ENCODE measurements around the gene TAS1R3.
A peak's percentile ranks its signal among the peaks of the same experiment; 100 is the strongest.

Gene TAS1R3

DNA sequence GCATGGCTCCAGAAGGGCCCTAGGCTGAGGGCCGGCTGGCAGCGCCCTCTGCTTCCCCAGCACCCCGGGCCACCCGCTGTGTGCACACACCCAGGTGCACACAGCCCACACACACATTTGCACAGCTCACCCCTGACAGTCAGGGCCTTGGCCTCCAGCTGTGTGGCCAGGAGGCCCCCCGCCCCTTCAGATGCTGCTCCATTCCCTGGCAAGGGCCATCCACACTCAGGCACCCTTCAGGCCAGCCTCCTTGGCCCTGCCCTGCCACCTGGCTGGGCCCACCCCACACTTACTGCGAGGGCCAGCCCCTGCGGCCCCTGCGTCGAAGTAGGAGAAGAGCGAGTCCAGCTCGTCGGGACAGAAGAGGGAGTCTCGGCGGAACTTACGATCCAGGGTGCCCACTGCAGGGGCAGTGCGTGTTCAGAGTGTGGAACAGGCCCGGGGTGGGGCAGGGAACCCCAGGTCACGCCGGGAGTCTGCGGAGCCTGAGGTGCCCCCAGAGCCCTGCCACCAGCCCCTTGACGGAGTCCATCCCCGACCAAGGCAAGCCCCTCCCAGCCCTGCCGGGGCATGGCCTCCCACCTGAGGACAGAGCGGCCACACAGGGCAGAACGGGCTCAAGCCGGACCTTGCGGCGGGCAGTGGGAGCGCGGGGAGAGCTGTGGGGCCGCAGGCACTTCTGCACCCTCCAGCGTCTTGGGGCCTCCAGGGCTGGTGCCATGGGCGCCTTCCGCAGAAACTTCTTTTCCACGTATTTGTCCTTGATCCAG is 35.7 kb upstream of the TAS1R3 start:
- DNase-seq: no peak

DNA sequence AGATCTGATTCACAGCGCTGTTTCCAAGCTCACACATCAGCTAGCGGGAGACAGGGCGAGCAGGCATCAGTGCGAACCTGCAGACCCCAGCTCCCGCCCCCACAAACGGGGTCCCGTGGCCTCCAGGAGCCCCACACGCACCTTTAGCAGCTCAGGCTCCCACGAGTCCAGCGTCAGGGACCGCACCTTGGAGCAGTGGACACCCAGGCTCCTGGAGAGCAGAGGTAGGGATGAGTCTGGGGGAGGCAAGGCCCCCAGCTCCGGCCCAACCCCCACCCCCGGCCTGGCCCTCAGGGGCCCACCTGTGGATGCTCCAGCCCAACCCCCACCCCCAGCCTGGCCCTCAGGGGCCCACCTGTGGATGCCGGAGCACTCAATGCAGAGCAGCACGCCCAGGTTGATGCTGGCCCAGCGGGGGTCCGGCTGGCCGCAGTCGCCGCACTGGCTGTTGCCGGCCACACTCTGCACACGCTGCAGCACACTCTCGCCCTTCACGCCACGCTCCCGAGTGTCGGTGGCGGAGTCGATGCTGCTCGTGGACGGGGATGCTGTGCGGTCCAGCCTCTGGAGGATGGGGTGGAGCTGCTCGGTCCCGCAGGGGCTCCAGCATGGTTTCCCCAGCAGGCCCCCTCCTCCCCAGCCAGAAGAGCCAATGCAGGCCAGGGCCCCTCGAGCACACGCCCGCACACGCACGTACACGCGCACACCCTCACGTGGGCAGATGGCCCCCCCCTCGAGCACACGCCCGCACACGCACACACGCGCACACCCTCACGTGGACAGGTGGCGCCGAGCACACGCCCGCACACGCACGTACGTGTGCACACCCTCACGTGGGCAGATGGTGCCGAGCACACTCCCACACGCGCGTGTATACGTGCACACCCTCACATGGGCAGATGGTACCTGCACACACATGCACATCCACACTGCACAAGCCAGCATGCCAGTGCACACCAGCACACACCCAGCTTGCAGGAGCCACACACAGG is 34.7 kb upstream of the TAS1R3 start:
- DNase-seq: no peak

DNA sequence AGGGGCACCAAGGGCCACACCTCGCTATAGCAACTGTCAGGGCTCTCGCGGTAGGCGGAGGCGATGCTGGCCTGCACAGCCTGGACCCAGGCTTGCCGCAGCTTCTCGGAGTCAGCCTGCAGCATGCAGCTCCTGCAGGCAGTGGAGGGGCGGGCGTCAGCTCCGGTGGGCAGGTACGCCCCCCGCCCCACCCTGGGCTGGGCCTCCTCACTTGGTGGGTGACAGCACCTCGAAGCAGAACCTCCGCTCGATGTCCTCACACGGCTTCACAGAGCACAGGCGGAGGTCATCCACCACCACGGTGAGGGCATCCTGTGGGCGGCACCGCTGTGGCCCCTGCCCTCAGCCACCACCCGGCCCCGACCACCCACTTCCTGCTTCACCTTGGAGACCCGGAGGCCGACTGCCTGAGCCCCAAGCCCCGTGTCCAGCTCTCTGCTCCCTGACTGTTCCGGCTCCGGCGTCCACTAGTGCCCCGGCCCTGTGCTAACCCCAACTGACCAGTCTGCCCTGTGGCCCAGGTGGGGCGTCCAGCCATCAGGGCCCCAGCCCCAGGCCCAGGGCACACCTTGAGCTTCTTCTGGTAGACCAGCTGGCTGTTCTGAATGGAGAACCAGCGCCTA is 33.2 kb upstream of the TAS1R3 start:
- no peak for DNase-seq

DNA sequence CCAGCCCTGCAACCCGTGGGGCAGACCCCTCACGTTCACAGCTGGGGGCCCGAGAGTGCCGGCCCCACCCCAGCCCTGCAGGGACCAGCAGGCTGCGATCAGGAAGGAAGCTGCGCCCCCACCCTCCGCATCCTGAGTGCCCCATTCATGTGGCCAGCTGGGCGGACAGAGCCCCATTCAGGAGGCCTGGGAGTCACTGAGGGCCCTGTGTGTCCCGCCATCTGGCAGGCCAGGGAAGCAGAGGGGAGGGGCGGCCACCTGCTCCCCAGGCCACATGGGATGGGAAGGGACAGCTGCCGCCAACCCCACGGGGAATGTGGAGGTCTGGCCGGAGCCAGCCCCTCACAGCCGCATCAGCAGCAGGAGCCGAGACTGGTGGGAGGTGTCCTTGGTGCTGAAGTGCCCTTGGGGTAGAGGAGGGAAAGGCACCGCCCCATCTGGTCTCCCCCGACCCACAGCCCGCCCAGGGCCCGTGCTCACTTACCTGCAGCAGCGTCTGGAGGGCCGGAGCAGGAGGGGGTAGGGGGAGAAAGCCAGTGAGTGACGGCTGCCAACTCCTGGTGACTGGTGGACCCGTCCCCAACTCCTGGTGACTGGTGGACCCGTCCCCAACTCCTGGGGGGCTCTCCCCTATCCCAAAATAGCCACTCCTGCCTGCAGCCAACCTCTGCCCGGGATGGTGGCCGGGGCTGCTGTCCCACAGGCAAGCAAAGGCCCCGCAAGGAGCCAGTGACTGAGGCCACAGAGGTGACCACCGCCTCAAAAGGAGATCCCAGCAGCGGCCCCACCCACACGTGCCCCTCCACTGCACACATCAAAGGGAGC is 32.0 kb upstream of the TAS1R3 start:
- DNase-seq: no peak

DNA sequence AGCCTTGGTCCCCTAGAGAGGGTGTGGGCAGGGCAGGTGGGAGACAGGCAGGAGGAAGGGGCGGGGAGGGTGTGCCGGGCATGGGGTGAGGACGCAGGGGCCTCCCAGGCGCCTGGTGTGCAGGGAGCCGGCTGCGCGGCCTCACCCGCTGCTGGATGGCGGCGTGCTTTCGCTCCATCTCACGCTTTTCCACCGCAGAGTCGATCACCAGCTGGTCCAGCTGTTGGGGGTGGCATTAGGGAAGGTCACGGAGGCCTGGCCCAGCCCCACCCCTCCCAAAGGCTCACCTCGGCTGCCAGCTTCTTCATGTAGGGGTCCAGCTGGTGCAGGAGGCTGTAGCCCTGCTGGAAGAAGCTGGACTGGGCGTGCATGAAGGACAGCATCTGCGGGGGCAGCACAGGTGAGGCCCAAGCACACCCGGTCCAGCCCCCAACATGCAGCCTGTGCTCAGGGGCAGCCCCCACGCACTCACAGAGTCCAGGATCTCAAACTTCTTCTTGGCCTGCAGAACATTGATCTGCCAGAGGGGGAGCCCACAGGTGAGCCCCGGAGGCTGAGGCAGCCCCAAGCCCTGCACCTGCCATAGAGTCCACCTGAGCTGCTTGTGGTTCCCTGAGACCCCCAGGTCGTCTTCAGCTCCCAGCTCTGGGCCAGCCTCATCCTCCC is 31.3 kb upstream of the TAS1R3 start:
- DNase-seq: peak; percentile 37 to 51

DNA sequence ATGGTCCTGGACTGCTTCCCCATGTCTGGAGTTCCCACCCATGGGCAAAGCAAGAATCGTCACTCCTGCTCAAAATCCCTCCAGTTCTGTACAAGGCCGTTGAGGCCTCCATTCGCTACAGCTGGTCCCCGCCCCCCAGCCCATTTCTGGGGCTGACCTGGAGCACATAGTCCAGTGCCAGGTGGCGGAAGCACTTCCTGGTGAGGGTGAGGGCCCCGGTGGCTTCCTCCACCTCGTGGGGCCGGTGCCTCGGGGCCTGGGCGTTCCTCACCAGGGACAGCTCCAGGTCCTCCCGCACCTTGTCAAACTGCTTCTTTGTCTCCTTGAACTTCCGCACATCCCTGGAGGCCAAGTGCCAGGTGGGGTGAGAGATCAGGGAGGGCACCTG is 30.7 kb upstream of the TAS1R3 start:
- no peak for DNase-seq

DNA sequence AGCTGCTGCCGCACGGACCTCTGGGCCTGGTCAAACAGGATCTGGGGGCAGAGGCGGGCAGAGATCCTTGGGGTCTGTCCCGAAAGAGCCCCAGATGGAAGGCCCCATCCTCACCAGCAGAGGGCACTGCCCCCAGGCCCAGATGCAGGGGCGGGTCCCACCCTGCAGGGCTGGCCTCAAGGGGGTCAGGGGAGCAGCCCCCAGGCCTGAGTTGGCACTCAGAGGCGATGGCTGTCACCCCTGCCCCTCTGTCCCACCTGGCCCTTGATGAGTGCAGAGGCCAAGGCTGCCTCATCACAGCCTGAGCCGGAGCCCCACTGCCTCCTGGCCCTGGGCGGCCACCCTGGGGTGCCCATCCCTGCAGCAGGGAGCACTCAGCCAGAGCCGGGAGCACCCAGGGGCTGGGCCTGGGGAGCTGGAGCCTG is 29.1 kb upstream of the TAS1R3 start:
- DNase-seq: no peak

DNA sequence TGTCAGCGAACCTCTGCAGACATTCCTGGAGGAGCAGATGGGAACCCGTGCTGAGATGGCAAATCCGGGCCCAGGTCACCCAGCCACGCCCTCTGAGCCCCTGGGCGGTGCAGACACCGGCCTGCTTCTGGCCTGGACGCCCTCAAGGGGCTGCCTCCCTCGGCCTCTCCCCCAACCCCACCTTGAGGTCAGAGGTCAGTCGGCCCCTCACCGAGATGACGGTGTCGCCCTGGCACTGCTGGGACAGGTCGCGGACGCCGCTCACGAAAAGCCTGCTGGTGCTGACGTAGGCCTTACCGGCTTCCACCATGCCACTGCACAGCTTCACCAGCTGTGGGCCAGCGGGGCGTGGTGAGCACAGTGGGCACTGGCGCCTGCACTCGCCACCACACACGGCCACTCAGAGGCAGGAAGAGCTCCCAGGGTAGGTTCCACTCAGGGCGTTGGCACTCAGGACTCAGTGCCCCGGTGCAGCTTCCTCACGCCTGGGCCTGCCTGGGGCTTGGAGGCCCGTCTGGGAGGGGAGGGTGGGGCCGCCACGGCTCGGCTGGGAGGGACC is 28.1 kb upstream of the TAS1R3 start:
- DNase-seq: no peak

DNA sequence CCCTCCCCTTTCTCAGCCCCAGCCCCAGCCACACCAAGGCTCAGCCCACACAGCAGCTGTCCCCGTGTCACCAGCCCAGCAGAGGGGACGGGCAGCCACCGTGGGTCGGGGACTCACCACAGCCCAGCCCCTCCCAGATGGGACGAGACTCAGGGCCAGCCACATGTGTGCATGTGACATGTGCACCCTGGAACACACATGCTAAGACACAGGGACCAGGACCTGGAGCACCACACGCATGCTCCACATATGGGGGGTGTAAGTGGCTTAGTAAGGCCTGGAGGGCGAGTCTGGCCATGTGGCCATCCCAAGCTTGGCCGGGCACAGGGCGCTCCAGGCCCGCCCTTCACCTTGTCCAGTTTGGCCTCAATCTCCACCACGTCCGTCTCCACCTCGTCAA is 27.3 kb upstream of the TAS1R3 start:
- no peak for DNase-seq

DNA sequence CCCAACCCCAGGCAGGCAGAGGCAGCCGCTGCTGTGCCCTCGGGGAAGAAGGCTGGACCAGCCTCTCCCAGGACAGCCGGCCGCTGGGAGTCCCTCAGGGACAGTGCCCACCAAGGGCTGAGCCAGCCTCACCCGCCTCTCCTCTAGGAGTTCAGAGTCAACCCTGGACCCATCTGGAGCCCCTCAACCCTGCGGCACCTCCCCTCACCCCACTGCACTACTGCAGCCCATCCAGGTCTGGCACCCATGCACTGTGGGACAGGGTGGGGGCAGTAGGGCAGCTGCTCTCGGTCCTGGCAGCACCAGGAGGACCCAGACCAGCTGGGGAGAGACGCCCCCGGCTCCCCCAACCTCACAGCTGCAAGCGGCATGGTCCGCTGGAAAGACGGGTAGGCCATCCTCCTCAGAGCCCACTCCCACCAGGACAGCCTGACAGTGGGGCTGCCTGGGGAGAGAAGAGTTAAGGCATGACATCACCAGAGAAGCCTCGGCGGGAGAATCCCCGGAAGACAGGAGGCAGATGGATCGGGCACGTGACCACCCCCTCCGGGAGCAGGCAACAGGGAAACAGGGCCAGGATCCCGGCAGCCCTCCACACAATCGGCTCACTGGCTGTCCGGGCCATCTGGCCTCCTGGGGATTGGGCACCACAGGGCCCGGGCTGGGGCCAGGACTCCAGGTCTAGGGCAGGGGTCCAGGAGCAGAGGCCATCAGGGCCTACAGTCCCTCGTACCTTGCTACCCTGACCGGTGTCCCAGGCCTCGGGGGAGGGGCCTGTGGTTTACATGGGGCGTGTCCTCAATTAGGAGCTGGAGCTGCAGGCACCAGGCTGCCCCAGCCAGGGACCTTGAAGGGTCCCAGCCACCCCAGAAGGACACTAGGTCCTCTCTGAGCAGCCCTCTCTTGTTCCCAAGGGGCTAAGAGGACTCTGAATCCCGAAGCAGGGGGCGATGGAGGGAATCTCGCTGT is 26.5 kb upstream of the TAS1R3 start:
- no peak for DNase-seq

DNA sequence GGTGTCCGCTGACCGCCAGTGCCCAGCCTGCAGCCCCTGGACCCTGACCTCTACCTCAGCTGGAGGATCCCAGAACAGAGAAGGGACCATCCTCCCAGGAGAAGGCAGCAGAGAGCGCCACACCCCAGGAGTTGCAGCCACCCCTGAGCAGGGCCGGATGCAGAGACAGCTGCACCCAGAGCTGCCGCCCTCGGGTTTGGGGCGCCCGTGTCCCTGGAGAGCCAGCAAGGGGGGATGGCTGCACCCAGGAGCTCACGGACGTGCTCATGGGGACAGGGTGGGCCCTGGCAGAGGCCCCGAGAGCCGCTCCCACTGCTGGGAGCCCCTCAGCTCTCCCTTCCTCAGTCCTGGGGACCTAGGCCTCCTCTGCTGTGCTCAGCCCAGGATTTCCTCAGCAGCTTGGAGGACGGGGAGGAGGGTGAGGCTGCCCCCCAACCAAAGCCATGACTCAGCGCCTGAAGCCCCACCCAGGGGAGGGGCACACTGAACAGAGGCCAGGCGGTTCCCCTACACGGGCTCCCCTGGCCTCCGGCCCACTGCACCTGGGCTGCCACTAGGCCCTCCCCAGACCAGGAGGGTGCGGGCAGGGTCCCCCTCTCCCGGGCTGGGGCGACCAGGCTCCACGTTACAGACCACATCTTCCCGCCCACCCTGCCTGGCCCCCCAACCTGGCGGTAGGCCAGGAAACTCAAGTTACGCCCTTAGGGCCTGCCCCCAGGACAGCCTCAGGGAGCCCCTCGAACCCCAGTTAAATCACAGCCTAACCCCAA is 25.6 kb upstream of the TAS1R3 start:
- DNase-seq: peak; percentile 77 to 83

DNA sequence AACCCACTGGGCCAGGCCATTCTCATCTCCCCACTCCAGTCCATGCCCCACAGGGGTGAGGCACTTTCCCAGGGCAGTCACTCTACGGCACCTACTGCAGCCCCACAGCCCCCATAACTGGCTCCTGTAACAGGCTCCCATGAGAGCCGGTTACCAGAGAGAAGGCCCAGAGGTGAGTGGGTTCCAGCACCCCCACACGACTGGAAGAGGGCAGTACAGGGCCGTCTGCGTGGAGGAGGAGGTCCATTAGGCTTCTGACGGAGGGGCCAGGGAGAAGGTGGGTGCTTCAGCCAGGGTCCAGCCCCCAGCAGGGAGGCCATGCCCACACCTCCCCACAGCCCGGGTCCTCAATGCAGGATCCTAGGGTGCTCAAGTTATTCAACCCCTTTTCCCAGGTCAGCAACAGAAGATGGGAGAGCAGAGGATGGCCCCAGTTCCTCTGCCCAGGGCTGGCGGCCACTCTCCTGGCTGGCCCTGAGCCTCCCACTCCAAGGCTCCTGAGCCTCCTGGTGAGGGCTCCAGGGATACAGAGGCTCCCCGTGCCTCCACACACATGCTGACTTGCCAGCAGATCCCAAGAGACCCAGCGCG is 24.9 kb upstream of the TAS1R3 start:
- DNase-seq: peak; percentile 45 to 52

DNA sequence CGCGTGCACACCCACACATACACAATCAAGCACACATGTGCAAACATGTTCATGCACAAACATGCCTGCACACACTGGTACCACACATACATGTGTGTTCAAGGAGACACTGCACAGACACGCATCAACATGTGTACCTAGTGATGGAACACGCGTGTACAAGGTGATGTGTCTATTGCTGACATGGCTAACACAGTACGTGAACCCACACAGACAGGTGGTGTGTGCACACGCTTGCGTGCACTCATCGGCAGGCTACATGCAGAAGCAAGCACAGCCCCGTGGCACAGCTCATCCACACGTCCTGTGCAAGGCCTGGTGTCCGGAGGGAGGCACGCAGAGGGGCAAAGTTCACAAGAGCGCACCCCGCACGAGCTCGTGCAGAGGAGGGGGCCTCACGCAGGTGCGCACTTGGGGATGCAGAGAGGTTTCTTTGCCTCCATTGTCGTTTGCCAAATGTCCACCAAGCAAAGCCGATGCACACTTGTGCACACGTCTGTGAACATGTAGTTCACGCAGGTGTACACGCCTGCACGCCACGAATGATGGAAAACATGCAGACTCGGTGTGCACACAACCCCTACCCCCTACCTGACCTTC is 24.3 kb upstream of the TAS1R3 start:
- DNase-seq: peak in 1 of 2 experiments; percentile 41

DNA sequence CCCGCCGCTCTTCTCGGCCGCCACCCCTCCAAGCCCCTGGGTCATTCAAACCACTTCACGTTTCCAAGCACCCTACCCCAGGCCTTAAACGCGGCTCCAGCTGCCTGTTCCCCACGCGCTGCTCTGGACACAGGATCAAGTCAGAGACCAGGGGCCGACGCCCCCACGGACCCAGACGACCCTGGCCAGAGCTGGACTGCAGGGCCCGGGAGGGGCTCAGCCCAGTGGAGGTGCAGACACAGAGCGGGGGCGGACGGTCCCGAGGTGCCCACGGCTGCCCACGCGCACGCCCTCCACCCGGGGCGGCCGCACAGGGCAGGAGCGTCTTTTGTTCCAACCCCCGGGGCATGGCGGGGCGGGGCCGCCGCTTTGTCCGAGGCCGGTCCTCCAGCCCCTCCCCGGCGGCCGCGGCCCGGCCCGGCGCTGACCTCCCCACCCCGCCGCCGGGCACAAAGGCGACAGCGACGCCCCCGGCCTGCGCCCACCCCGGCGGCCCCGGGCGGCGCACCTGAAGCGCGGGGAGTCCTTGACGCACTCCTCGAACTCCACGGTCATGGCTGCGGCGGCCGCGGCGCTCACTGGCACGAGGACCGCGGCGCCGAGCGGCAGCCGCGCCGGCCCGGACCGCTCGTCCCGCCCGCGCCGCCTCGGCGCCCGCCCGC is 23.7 kb upstream of the TAS1R3 start:
- DNase-seq: peak in 1 of 2 experiments; percentile 42

DNA sequence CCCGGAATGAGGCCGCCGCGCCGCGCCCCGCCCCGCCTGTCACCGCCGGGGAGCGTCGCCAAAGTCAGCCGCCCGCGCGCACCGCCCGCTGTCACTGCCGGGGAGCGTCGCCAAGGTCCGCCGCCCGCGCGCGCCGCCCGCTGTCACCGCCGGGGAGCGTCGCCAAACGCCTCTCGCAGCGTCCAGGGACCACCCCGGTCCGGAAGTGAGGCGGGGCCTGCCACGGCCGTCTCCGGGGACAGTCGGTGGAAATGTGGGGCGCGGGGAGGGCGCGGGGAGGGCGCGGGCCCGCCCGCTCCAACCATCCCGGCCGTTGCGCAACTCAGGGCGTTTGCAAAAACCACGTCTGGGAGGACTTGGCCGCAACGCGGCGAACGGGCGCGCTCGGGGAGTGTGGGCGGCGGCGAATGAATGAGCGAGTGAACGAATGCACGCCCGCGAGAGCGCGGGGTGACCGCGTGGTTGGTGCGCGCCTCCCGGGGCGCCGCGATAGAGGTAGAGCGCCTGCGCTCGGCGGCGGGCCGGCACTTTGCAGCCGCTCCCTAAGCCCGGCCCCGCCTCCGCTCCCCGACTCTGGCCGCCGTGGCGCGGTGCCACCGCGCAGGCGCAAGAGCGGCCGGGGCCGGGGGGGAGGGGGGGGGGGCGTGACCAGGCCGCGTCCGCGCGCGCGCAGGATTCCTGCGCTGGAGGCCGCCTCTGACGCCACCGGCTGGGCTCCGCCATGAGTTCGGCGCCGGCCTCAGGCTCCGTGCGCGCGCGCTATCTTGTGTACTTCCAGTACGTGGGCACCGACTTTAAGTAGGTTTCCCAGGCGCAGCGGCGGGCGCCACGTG is 22.9 kb upstream of the TAS1R3 start, which contains the start of the genes ACAP3 and PUSL1:
Gene ACAP3, minus strand, starts transcription at position 8 of the 833 bp plus-strand sequence. CDS start 115 bp downstream, outside the sequence.
Gene PUSL1, plus strand, starts transcription at position 675 of the 833 bp plus-strand sequence. Its CDS starts 47 bp downstream, at position 722.
- peak; percentile 93 to 94 for DNase-seq

DNA sequence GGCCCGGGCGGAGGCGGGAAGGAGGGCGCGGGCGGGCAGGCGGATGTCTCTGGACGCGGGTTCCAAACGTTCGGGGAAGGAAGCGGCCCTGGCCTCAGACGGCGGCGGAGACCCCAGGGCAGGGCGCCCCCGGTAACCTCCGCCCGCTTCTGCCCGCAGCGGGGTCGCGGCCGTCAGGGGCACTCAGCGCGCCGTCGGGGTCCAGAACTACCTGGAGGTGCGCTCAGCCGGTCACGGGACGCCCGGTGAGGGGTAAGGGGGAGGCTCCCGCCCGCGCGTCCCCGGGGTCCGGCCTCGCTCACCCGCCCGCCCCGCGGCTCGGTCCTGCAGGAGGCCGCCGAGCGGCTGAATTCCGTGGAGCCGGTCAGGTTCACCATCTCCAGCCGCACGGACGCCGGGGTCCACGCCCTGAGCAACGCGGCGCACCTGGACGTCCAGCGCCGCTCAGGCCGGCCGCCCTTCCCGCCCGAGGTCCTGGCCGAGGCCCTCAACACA is 22.3 kb upstream of the TAS1R3 start:
- peak in 1 of 2 experiments; percentile 45 for DNase-seq
